ENCODE measurements around the gene INCA1. TPM values are rescaled to one million over a fixed set of nuclear protein-coding genes. Genes with fewer than 3 reads are reported as not detected.

The INCA1 gene
- total and polyA plus RNA-seq, 2 of the 13 experiments (the other 11 are each of a cell fraction or from before 2014, with no cell fraction given) = 0.93 to 2.6 TPM

GRCh38 chr17:5032865-5033264 is 35.5 kb upstream of the INCA1 start:
- Histone ChIP-seq H3K4me2 (ENCODE audit: low read depth, low read length) (no peak overlapping the region), H3K36me3 (replicated peaks in 1 of 2; ENCODE audit: control insufficient read depth in 1 of 2, insufficient read depth in 2 of 2, low read length in 2 of 2) (no peaks in the 10 kb centered on the region), H3K9ac (ENCODE audit: insufficient read depth, low read depth, low read length) (no peak overlapping the region), H3K4me1 (ENCODE audit: insufficient read depth, low read length) (peaks cover 25% of the 10 kb centered on the region), H3K27ac (ENCODE audit: extremely low read length, insufficient read depth, low read length) (no peak overlapping the region), H3K4me3 (replicated peaks in 1 of 3; ENCODE audit: insufficient read depth in 1 of 3, low read depth in 2 of 3, low read length in 3 of 3) (no peak overlapping the region), H3K79me2 (ENCODE audit: insufficient read depth, low read length) (no peaks in the 10 kb centered on the region), H2AFZ (ENCODE audit: low read length) (no peak overlapping the region), H3K9me3 (ENCODE audit: low read length) (no peaks in the 10 kb centered on the region), H4K20me1 (ENCODE audit: insufficient read depth, low read length) (no peaks in the 10 kb centered on the region), H3K27me3 (ENCODE audit: control insufficient read depth in 1 of 2, insufficient read depth in 2 of 2, low read length in 2 of 2) (peaks cover 2 to 23% of the 10 kb centered on the region in 2 experiments; a peak in 3 of 5 replicates)
- no peak for TF ChIP-seq USF2 (IDR thresholded peaks at IDR 0.05; ENCODE audit: low read depth, low read length)
- TF ChIP-seq USF2 (CRISPR knock-in tag; IDR thresholded peaks at IDR 0.05; ENCODE audit: borderline replicate concordance) = no peak
- no peak for TF ChIP-seq ZNF552 (CRISPR knock-in tag; IDR thresholded peaks at IDR 0.05; ENCODE audit: borderline replicate concordance)
- no peak for TF ChIP-seq HOXA7 (CRISPR knock-in tag; IDR thresholded peaks at IDR 0.05)
- TF ChIP-seq MAFK (conservative IDR thresholded peaks at IDR 0.05 in 1 of 2, IDR thresholded peaks at IDR 0.05 in 1 of 2; ENCODE audit: low read length in 2 of 2) = no peak
- no peak for TF ChIP-seq PHB2 (IDR thresholded peaks at IDR 0.05; ENCODE audit: partially characterized antibody)
- no peak for TF ChIP-seq ZNF737 (CRISPR knock-in tag; IDR thresholded peaks at IDR 0.05; ENCODE audit: borderline replicate concordance)
- TF ChIP-seq TCF7L2 (IDR thresholded peaks at IDR 0.05; ENCODE audit: low read depth, low read length) = no peak
- TF ChIP-seq NFE2L2 (IDR thresholded peaks at IDR 0.05; ENCODE audit: low read length) = no peak
- no peak for TF ChIP-seq MBD4 (IDR thresholded peaks at IDR 0.05; ENCODE audit: borderline replicate concordance, low read length)
- TF ChIP-seq TRIM24 (CRISPR knock-in tag; IDR thresholded peaks at IDR 0.05) = no peak
- TF ChIP-seq ZNF468 (CRISPR knock-in tag; IDR thresholded peaks at IDR 0.05) = no peak
- no peak for TF ChIP-seq THRA (CRISPR knock-in tag; IDR thresholded peaks at IDR 0.05; ENCODE audit: borderline replicate concordance)
- no peak for TF ChIP-seq ZMYM4 (CRISPR knock-in tag; IDR thresholded peaks at IDR 0.05)
- TF ChIP-seq HOXD1 (CRISPR knock-in tag; IDR thresholded peaks at IDR 0.05) = no peak
- no peak for TF ChIP-seq ZNF34 (CRISPR knock-in tag; IDR thresholded peaks at IDR 0.05; ENCODE audit: borderline replicate concordance)
- TF ChIP-seq RBFOX2 (IDR thresholded peaks at IDR 0.05; ENCODE audit: low read depth, low read length) = no peak
- CTCF ChIA-PET (ENCODE audit: low intra/inter-chr PET ratio, low total read pairs) = no interaction called here
- in situ Hi-C loops (cut with HindIII; ENCODE audit: extremely low pct_ligation_motif_present, low pct_unique_long_range_greater_than_20kb) (no loop called here), intact Hi-C loops (cut with micrococcal nuclease; ENCODE audit: unreplicated experiment) (no loop called here)
- ATAC-seq (no peak; the same call in 2 of the 3 replicates), DNase-seq (ENCODE audit: low spot score) (no peak), FAIRE-seq (no peak)
- 54% methylated on average over 6 of the region's 6 CpGs for WGBS (ENCODE audit: low lambda C conversion rate)
- POLR2A ChIA-PET = no interaction called here
- no TSS peak for BruUV-seq (replicated peaks)

Measured in HepG2 (cell line).